ENCODE results near the gene OR10K2. TPM values are rescaled to one million over a fixed set of nuclear protein-coding genes. Genes with fewer than 3 reads are reported as not detected.
"Not testable (repeated sequence)": the region's sequence is repeated elsewhere in the genome, so short reads cannot be mapped to it uniquely, and the experiment has no call there.

OR10K2 gene
- total RNA-seq, 2 experiments from 2014 or later = not detected

GRCh38 chr1:158414651-158415345, 11.2 kb downstream of the OR10K2 start:
- no peaks in the 10 kb centered on the region for H3K4me1 Mint-ChIP-seq (ENCODE audit: low read depth)
- H3K9me3 Mint-ChIP-seq (ENCODE audit: insufficient read depth) = no peaks in the 10 kb centered on the region
- ChIA-PET CTCF (no interaction called here), POLR2A (no interaction called here)
- ATAC-seq (no peak), DNase-seq (no peak)
- no peaks in the 10 kb centered on the region for H3K36me3 Mint-ChIP-seq (ENCODE audit: low read depth)
- H3K4me3 Mint-ChIP-seq = no peak overlapping the region
- peaks cover 4% of the 10 kb centered on the region for H3K27me3 Mint-ChIP-seq (ENCODE audit: low read depth)
- no peak overlapping the region for H3K27ac Mint-ChIP-seq

GRCh38 chr1:158407092-158407491, 18.9 kb downstream of the OR10K2 start:
- ATAC-seq (no peak), DNase-seq (no peak)
- Mint-ChIP-seq H3K36me3 (ENCODE audit: low read depth) (no peaks in the 10 kb centered on the region), H3K4me1 (ENCODE audit: low read depth) (no peaks in the 10 kb centered on the region), H3K4me3 (no peak overlapping the region), H3K27me3 (ENCODE audit: low read depth) (peaks cover 12% of the 10 kb centered on the region), H3K27ac (no peak overlapping the region), H3K9me3 (ENCODE audit: insufficient read depth) (no peaks in the 10 kb centered on the region)
- ChIA-PET POLR2A (no interaction called here), CTCF (no interaction called here)

- ATAC-seq (no peak), DNase-seq (no peak)
- Mint-ChIP-seq H3K27ac (no peak overlapping the region), H3K27me3 (ENCODE audit: low read depth) (peaks cover 21% of the 10 kb centered on the region), H3K9me3 (ENCODE audit: insufficient read depth) (no peaks in the 10 kb centered on the region), H3K4me3 (no peak overlapping the region), H3K4me1 (ENCODE audit: low read depth) (peaks cover 9% of the 10 kb centered on the region), H3K36me3 (ENCODE audit: low read depth) (no peaks in the 10 kb centered on the region)
- POLR2A ChIA-PET = no interaction called here
- CTCF ChIA-PET = no interaction called here
Measured at GRCh38 chr1:158400871-158401270, 25.2 kb downstream of the OR10K2 start.

GRCh38 chr1:158398818-158399514, 27.1 kb downstream of the OR10K2 start, which contains the start of gene OR10T2:
Gene OR10T2, minus strand, starts transcription at chr1:158399466. Its CDS starts 0 bp downstream, at chr1:158399466.
- Mint-ChIP-seq H3K4me1 (ENCODE audit: low read depth) (peaks cover 9% of the 10 kb centered on the region), H3K27ac (no peak within 1 kb of the TSS), H3K36me3 (ENCODE audit: low read depth) (no peaks in the 10 kb centered on the region), H3K9me3 (ENCODE audit: insufficient read depth) (no peaks in the 10 kb centered on the region), H3K4me3 (no peak within 1 kb of the TSS), H3K27me3 (ENCODE audit: low read depth) (peaks cover 23% of the 10 kb centered on the region)
- POLR2A ChIA-PET = no interaction called here
- CTCF ChIA-PET = interaction anchor here (2.0 kb wide), 1 partner anchor 195 kb away, joined by 4 read pairs; no protein-coding TSS in a partner anchor
- ATAC-seq (no peak), DNase-seq (no peak)

- Mint-ChIP-seq H3K4me1 (ENCODE audit: low read depth) (peaks cover 9% of the 10 kb centered on the region), H3K9me3 (ENCODE audit: insufficient read depth) (no peaks in the 10 kb centered on the region), H3K4me3 (no peak overlapping the region), H3K36me3 (ENCODE audit: low read depth) (no peaks in the 10 kb centered on the region), H3K27ac (no peak overlapping the region), H3K27me3 (ENCODE audit: low read depth) (peaks cover 16% of the 10 kb centered on the region)
- ATAC-seq = no peak
- CTCF ChIA-PET = no interaction called here
- POLR2A ChIA-PET = no interaction called here
- DNase-seq = no peak
Measured at GRCh38 chr1:158396646-158397045, 29.4 kb downstream of the OR10K2 start.

- CTCF ChIA-PET = no interaction called here
- no peaks in the 10 kb centered on the region for H3K36me3 Mint-ChIP-seq (ENCODE audit: low read depth)
- H3K4me1 Mint-ChIP-seq (ENCODE audit: low read depth) = no peaks in the 10 kb centered on the region
- H3K27me3 Mint-ChIP-seq (ENCODE audit: low read depth) = peaks cover 8% of the 10 kb centered on the region
- POLR2A ChIA-PET = no interaction called here
- no peak overlapping the region for H3K27ac Mint-ChIP-seq
- no peak overlapping the region for H3K4me3 Mint-ChIP-seq
- H3K9me3 Mint-ChIP-seq (ENCODE audit: insufficient read depth) = no peaks in the 10 kb centered on the region
- ATAC-seq (no peak), DNase-seq (no peak)
Measured at GRCh38 chr1:158393476-158393875, 32.6 kb downstream of the OR10K2 start.

GRCh38 chr1:158391099-158391498, 34.9 kb downstream of the OR10K2 start:
- Mint-ChIP-seq H3K27me3 (ENCODE audit: low read depth) (peaks cover 7% of the 10 kb centered on the region), H3K4me3 (no peak overlapping the region), H3K27ac (no peak overlapping the region), H3K36me3 (ENCODE audit: low read depth) (no peaks in the 10 kb centered on the region), H3K9me3 (ENCODE audit: insufficient read depth) (no peaks in the 10 kb centered on the region), H3K4me1 (ENCODE audit: low read depth) (no peaks in the 10 kb centered on the region)
- ATAC-seq (no peak), DNase-seq (no peak)
- ChIA-PET CTCF (no interaction called here), POLR2A (no interaction called here)

- DNase-seq = no peak
- Mint-ChIP-seq H3K27ac (no peak overlapping the region), H3K36me3 (ENCODE audit: low read depth) (no peaks in the 10 kb centered on the region), H3K4me1 (ENCODE audit: low read depth) (no peaks in the 10 kb centered on the region), H3K9me3 (ENCODE audit: insufficient read depth) (no peaks in the 10 kb centered on the region), H3K27me3 (ENCODE audit: low read depth) (peaks cover 2% of the 10 kb centered on the region), H3K4me3 (no peak overlapping the region)
- POLR2A ChIA-PET = no interaction called here
- no peak for ATAC-seq
- CTCF ChIA-PET = no interaction called here
Measured at GRCh38 chr1:158390331-158390730, 35.7 kb downstream of the OR10K2 start.

- no peak overlapping the region for H3K4me3 Mint-ChIP-seq
- DNase-seq = no peak
- peaks cover 13% of the 10 kb centered on the region for H3K9me3 Mint-ChIP-seq (ENCODE audit: insufficient read depth)
- CTCF ChIA-PET = no interaction called here
- POLR2A ChIA-PET = no interaction called here
- no peak for ATAC-seq
- no peak overlapping the region for H3K27ac Mint-ChIP-seq
- H3K4me1 Mint-ChIP-seq (ENCODE audit: low read depth) = no peaks in the 10 kb centered on the region
- H3K36me3 Mint-ChIP-seq (ENCODE audit: low read depth) = no peaks in the 10 kb centered on the region
- H3K27me3 Mint-ChIP-seq (ENCODE audit: low read depth) = peaks cover 10% of the 10 kb centered on the region
Measured at GRCh38 chr1:158374860-158375259, 51.2 kb downstream of the OR10K2 start.

GRCh38 chr1:158374101-158374500, 51.9 kb downstream of the OR10K2 start:
- H3K36me3 Mint-ChIP-seq (ENCODE audit: low read depth); ATAC-seq; H3K4me3 Mint-ChIP-seq; DNase-seq; H3K4me1 Mint-ChIP-seq (ENCODE audit: low read depth); H3K27ac Mint-ChIP-seq; POLR2A ChIA-PET; CTCF ChIA-PET: not testable (repeated sequence)
- peaks cover 13% of the 10 kb centered on the region for H3K9me3 Mint-ChIP-seq (ENCODE audit: insufficient read depth)
- peaks cover 10% of the 10 kb centered on the region for H3K27me3 Mint-ChIP-seq (ENCODE audit: low read depth)

GRCh38 chr1:158371188-158371953, 54.7 kb downstream of the OR10K2 start:
- no peak for DNase-seq
- Mint-ChIP-seq H3K4me3 (no peak overlapping the region), H3K9me3 (ENCODE audit: insufficient read depth) (peaks cover 13% of the 10 kb centered on the region), H3K27ac (no peak overlapping the region), H3K4me1 (ENCODE audit: low read depth) (peaks cover 6% of the 10 kb centered on the region), H3K27me3 (ENCODE audit: low read depth) (peaks cover 4% of the 10 kb centered on the region), H3K36me3 (ENCODE audit: low read depth) (no peaks in the 10 kb centered on the region)
- ChIA-PET CTCF (no interaction called here), POLR2A (no interaction called here)
- ATAC-seq = no peak

All from activated CD8-positive, alpha-beta T cell treated with anti-CD3 and anti-CD28 coated beads, Interleukin-2, amount 10 ng/mL, durations not matched to agents 7 days and 5 days (primary cell).